HG03159 (cell line): ENCODE measurements around the gene SLC19A3.
A peak's percentile ranks its signal among the peaks of the same experiment; 100 is the strongest.
"Not testable (repeated sequence)": the region's sequence is repeated elsewhere in the genome, so short reads cannot be mapped to it uniquely, and the experiment has no call there.

Source experiments
- ATAC-seq: cut with Tn5 transposase; IDR thresholded peaks from one replicate; pipeline ENCODE4 v1.9.1; 2021; ENCODE audit warnings: mild to moderate bottlenecking, moderate library complexity; ENCODE audit not compliant: unreplicated experiment

Gene SLC19A3

GRCh38 chr2:227717687-227718567 is at the start of gene SLC19A3:
SLC19A3 (minus strand) TSS chr2:227718028; CDS start chr2:227702318, 15,710 bp downstream.
- no peak for ATAC-seq

GRCh38 chr2:227766373-227766883 is 48.6 kb upstream of the SLC19A3 start:
- peak; percentile 99 for ATAC-seq

GRCh38 chr2:227765788-227766372 is 48.1 kb upstream of the SLC19A3 start:
- peak; percentile 17 for ATAC-seq

GRCh38 chr2:227761740-227762476 is 44.1 kb upstream of the SLC19A3 start:
- ATAC-seq = no peak

- no peak for ATAC-seq
Measured at GRCh38 chr2:227759411-227760118, 41.7 kb upstream of the SLC19A3 start.

GRCh38 chr2:227756261-227756660 is 38.4 kb upstream of the SLC19A3 start:
- not testable (repeated sequence) for ATAC-seq

GRCh38 chr2:227748079-227748478 is 30.3 kb upstream of the SLC19A3 start:
- ATAC-seq = no peak

GRCh38 chr2:227745594-227745993 is 27.8 kb upstream of the SLC19A3 start, which contains the start of gene SCYGR8:
SCYGR8 (plus strand) TSS chr2:227745894; CDS start chr2:227745894, 0 bp downstream.
- ATAC-seq = no peak

- ATAC-seq = not testable (repeated sequence)
Measured at GRCh38 chr2:227740705-227741104, 22.9 kb upstream of the SLC19A3 start.

GRCh38 chr2:227739351-227739750 is 21.5 kb upstream of the SLC19A3 start:
- ATAC-seq = no peak

- no peak for ATAC-seq
Measured at GRCh38 chr2:227728035-227728434, 10.2 kb upstream of the SLC19A3 start, which contains the start of gene SCYGR7. SCYGR7 (plus strand) TSS chr2:227728335; CDS start chr2:227728335, 0 bp downstream.

- no peak for ATAC-seq
Measured at GRCh38 chr2:227724394-227725039, 6.7 kb upstream of the SLC19A3 start, which contains the start of gene SCYGR6. SCYGR6 (minus strand) TSS chr2:227724757; CDS start chr2:227724757, 0 bp downstream.

GRCh38 chr2:227722821-227723220 is 5.0 kb upstream of the SLC19A3 start:
- not testable (repeated sequence) for ATAC-seq

GRCh38 chr2:227720680-227721079 is 2.9 kb upstream of the SLC19A3 start:
- no peak for ATAC-seq

- no peak for ATAC-seq
Measured at GRCh38 chr2:227719641-227720040, 1.8 kb upstream of the SLC19A3 start.

GRCh38 chr2:227716501-227716900 is 1.3 kb downstream of the SLC19A3 start:
- no peak for ATAC-seq

- ATAC-seq = no peak
Measured at GRCh38 chr2:227713291-227713690, 4.5 kb downstream of the SLC19A3 start.

GRCh38 chr2:227710986-227711385 is 6.8 kb downstream of the SLC19A3 start:
- ATAC-seq = no peak

- no peak for ATAC-seq
Measured at GRCh38 chr2:227707390-227707789, 10.4 kb downstream of the SLC19A3 start.

GRCh38 chr2:227706859-227707258 is 11.0 kb downstream of the SLC19A3 start:
- no peak for ATAC-seq
